ENCODE results near the gene GJA4. TPM values are rescaled to one million over a fixed set of nuclear protein-coding genes. Genes with fewer than 3 reads are reported as not detected.

The GJA4 gene
- total RNA-seq, 4 donors from 2014 or later, result 1.9 to 5.2 (median 3.2) TPM; not detected in 1

DNA sequence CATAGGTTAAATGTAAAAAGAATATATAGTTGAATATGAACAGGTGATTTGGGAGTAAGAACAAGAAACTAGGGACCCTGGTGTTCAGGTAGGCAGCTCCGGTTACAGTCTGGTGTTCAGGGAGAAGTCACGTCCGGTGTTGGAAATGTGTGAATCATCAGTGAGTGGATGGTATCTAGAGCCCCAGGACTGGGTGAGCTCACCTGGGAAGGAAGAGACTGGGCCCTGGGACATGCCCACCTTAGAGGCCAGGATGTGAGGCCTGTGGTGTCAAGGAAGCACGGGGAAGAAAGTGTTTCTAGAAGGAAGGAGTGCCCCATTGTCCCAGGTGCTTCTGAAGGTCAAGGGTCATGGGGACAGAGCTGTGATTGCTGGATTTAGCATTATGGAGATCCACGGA lies 13.3 kb upstream of the GJA4 start:
- peaks cover 0 to 37% (median 22%) of the 10 kb centered on the region in 4 donors for H3K4me1 ChIP-seq
- peaks cover 37% of the 10 kb centered on the region for H3K27me3 ChIP-seq
- H3K4me3 ChIP-seq, result no peak overlapping the region
- no peak for DNase-seq
- no peaks in the 10 kb centered on the region for H3K36me3 ChIP-seq
- WGBS, 2 donors (ENCODE audit: low coverage in 1 of 2), result 77 to 79% methylated on average over 5 of the region's 5 CpGs
- in situ Hi-C loops (cut with MboI; ENCODE audit: low pct_ligation_motif_present in 1 of 4, low pct_unique_long_range_greater_than_20kb in 1 of 4, low sequenced_read_pairs in 3 of 4) (no loop called here), intact Hi-C loops (cut with DNase I; ENCODE audit: low total_unique reads) (loop anchor here (2.0 kb wide), 1 partner anchor 63 kb away; no protein-coding TSS in a partner anchor)
- H3K9me3 ChIP-seq, result no peaks in the 10 kb centered on the region
- TF ChIP-seq POLR2A (IDR thresholded peaks at IDR 0.05), result no peak
- H3K27ac ChIP-seq, result no peak overlapping the region

DNA sequence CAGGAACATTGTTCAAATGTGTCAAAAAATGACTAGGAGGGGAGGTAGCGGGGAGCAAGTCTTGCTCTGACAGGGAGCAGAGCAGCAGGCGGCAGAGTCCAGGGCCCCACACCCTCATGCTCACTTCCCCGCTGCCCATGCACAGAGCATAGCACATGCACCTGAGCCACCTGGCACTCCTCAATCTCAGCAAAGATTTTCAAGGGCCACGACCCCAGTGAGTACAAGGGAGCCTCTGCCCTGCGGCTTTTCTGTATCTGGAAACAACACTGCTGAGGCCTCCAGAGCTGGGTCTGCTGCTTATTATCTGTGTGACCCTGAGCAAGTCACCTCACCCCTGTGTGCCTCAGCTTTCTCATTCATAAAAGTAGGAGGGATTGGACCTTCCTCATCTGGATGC lies 12.8 kb upstream of the GJA4 start:
- H3K4me3 ChIP-seq, result no peak overlapping the region
- no peaks in the 10 kb centered on the region for H3K36me3 ChIP-seq
- WGBS, 2 donors (ENCODE audit: low coverage in 1 of 2), result 79% methylated on average over 5 of the region's 5 CpGs; no CpG with 5 or more reads in 1 of the 2 donors
- DNase-seq, result no peak
- in situ Hi-C loops (cut with MboI; ENCODE audit: low pct_ligation_motif_present in 1 of 4, low pct_unique_long_range_greater_than_20kb in 1 of 4, low sequenced_read_pairs in 3 of 4) (no loop called here), intact Hi-C loops (cut with DNase I; ENCODE audit: low total_unique reads) (loop anchor here (2.0 kb wide), 1 partner anchor 63 kb away; no protein-coding TSS in a partner anchor)
- no peaks in the 10 kb centered on the region for H3K9me3 ChIP-seq
- H3K4me1 ChIP-seq, result peaks cover 0 to 37% (median 22%) of the 10 kb centered on the region in 4 donors
- H3K27ac ChIP-seq, result no peak overlapping the region
- TF ChIP-seq, protein P1, sequence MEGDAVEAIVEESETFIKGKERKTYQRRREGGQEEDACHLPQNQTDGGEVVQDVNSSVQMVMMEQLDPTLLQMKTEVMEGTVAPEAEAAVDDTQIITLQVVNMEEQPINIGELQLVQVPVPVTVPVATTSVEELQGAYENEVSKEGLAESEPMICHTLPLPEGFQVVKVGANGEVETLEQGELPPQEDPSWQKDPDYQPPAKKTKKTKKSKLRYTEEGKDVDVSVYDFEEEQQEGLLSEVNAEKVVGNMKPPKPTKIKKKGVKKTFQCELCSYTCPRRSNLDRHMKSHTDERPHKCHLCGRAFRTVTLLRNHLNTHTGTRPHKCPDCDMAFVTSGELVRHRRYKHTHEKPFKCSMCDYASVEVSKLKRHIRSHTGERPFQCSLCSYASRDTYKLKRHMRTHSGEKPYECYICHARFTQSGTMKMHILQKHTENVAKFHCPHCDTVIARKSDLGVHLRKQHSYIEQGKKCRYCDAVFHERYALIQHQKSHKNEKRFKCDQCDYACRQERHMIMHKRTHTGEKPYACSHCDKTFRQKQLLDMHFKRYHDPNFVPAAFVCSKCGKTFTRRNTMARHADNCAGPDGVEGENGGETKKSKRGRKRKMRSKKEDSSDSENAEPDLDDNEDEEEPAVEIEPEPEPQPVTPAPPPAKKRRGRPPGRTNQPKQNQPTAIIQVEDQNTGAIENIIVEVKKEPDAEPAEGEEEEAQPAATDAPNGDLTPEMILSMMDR (IDR thresholded peaks at IDR 0.05), result no peak
- no peak for TF ChIP-seq EP300 (IDR thresholded peaks at IDR 0.05; ENCODE audit: low read depth)
- TF ChIP-seq POLR2A (IDR thresholded peaks at IDR 0.05), result no peak
- no peak for TF ChIP-seq POLR2AphosphoS5 (IDR thresholded peaks at IDR 0.05)
- H3K27me3 ChIP-seq, result peaks cover 37% of the 10 kb centered on the region

DNA sequence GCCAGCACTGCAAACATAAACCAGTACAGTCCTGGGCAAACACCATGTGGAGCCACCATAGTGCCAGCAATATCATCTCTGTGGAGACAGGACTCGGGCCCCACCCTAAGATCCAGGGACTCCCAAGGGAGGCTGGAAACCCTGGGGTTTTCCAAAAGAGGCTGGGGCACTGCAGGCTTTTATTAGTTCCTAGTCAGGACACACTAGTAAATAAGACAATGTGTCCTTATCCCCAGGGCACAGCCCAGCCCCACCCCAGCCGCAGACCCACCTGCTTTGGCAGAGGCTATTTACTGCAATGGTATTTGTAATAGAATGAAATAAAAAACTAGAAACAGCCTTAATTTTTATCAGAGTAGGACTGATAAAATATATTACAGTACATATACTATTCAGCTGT lies 12.3 kb upstream of the GJA4 start:
- TF ChIP-seq, protein P1 (IDR thresholded peaks at IDR 0.05), result no peak
- no peak for TF ChIP-seq POLR2AphosphoS5 (IDR thresholded peaks at IDR 0.05)
- no peak for TF ChIP-seq EP300 (IDR thresholded peaks at IDR 0.05; ENCODE audit: low read depth)
- TF ChIP-seq POLR2A (IDR thresholded peaks at IDR 0.05), result no peak
- in situ Hi-C loops (cut with MboI; ENCODE audit: low pct_ligation_motif_present in 1 of 4, low pct_unique_long_range_greater_than_20kb in 1 of 4, low sequenced_read_pairs in 3 of 4), result no loop called here
- H3K27me3 ChIP-seq, result peaks cover 37% of the 10 kb centered on the region
- H3K27ac ChIP-seq, result peak overlapping the region in 1 of 4 donors; percentile 71
- H3K4me1 ChIP-seq, result peaks cover 0 to 37% (median 22%) of the 10 kb centered on the region in 4 donors
- H3K36me3 ChIP-seq, result no peaks in the 10 kb centered on the region
- intact Hi-C loops (cut with DNase I; ENCODE audit: low total_unique reads), result no loop called here
- no peak overlapping the region for H3K4me3 ChIP-seq
- DNase-seq, result no peak
- WGBS, 2 donors (ENCODE audit: low coverage in 1 of 2), result 38 to 54% methylated on average over 1 to 2 of the region's 2 CpGs
- H3K9me3 ChIP-seq, result no peaks in the 10 kb centered on the region

DNA sequence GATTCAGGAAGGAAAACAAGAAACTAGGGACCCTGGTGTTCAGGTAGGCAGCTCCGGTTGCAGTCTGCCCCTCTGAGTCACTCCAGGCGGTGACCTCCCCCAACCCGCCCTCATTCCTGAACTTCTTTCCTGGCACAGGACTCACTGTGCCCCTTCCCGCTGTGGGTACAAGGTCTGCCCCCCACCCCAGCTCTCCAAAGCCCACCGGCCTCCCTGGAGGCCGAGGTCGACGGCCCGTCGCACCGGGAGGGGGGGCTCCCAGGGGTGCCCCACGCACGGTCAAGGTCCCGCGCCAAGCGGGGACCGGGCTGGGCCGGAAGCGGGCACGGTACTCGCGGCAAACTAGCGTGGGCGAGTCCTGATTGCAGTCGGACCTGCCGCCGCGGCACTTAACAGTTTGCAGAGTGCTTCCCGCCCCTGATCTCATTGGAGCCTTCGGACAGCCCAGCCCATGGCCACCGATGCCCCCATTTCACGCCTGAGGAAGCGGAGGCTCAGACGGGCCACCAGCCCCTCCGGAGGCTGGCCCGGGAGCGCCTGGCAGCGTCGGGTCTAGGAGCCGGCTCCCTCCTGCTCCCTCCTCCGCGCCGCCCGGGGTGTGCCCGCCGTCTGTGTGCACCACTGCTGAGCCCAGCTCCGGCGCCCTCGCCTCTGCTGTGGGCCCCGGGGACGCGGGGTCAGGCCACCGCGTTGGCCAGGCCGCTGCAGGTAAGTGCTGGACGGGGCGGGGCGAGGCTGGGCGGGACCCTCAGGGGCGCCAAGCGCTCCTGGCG lies 11.5 kb upstream of the GJA4 start, which contains the start of gene GJB3:
GJB3 (plus strand) TSS at position 144 of the 773 bp plus-strand sequence. CDS start 3,549 bp downstream, outside the sequence.
- Histone ChIP-seq H3K4me1 (peaks cover 0 to 37% (median 22%) of the 10 kb centered on the region in 4 donors), H3K36me3 (no peaks in the 10 kb centered on the region), H3K27me3 (peaks cover 37% of the 10 kb centered on the region), H3K9me3 (no peaks in the 10 kb centered on the region), H3K27ac (peak within 1 kb of the TSS; percentile 55 to 79 (median 72)), H3K4me3 (peak within 1 kb of the TSS in 3 of 4 donors; percentile 26 to 49 (median 27))
- in situ Hi-C loops (cut with MboI; ENCODE audit: low pct_ligation_motif_present in 1 of 4, low pct_unique_long_range_greater_than_20kb in 1 of 4, low sequenced_read_pairs in 3 of 4) (no loop called here), intact Hi-C loops (cut with DNase I; ENCODE audit: low total_unique reads) (no loop called here)
- peak; percentile 47 for DNase-seq
- WGBS, 2 donors (ENCODE audit: low coverage in 1 of 2), result 6% methylated on average over 58 of the region's 62 CpGs; no CpG with 5 or more reads in 1 of the 2 donors
- no peak for TF ChIP-seq POLR2AphosphoS5 (IDR thresholded peaks at IDR 0.05)
- peak; percentile 15 for TF ChIP-seq POLR2A (IDR thresholded peaks at IDR 0.05)

DNA sequence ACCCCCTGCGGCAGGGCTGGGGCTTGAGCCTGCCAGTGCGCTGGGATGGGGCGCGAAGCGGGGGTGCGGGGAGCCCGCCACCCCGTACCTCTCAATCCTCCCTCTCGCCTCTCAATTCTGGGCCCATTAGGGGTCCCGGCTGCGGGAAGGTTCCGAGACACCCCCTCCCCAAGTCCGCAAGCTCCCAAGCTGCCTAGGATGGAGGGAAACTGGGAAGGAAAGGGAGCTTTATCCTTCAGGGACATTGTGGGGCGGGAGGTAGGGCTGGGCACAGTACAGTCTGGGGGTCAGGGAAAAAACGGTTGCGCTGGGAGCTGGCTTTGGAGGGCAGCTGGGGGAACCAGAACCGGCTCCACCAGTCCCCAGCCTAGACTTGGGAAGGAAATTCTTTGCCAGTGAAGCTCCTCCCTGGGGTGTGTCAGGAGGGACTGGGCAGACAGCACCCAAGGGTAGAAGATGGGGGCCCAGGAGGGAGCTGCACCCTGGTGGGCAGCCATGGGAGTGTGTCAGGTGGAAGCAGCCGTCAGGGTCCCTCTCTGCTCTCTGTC lies 10.9 kb upstream of the GJA4 start:
- Histone ChIP-seq H3K36me3 (no peaks in the 10 kb centered on the region), H3K4me3 (peak overlapping the region in 3 of 4 donors; percentile 26 to 49 (median 27)), H3K9me3 (no peaks in the 10 kb centered on the region), H3K4me1 (peaks cover 0 to 37% (median 22%) of the 10 kb centered on the region in 4 donors), H3K27ac (peak overlapping the region; percentile 55 to 79 (median 72)), H3K27me3 (peaks cover 35% of the 10 kb centered on the region)
- intact Hi-C loops (cut with DNase I; ENCODE audit: low total_unique reads), result no loop called here
- peak in 1 of 3 donors; percentile 21 for TF ChIP-seq POLR2AphosphoS5 (IDR thresholded peaks at IDR 0.05)
- peak; percentile 39 for TF ChIP-seq POLR2A (IDR thresholded peaks at IDR 0.05)
- TF ChIP-seq, protein P1 (IDR thresholded peaks at IDR 0.05), result no peak
- DNase-seq, result peak; percentile 74
- in situ Hi-C loops (cut with MboI; ENCODE audit: low pct_ligation_motif_present in 1 of 4, low pct_unique_long_range_greater_than_20kb in 1 of 4, low sequenced_read_pairs in 3 of 4), result no loop called here
- 0 to 8% methylated on average over 2 to 10 of the region's 18 CpGs for WGBS, 2 donors (ENCODE audit: low coverage in 1 of 2)
